Measurements from ENCODE around the gene C10orf105.

GRCh38 chr10:71688256-71688655 lies 31.3 kb downstream of the C10orf105 start:
- TF ChIP-seq CTCF (IDR thresholded peaks at IDR 0.05) (no peak), POLR2A (IDR thresholded peaks at IDR 0.05) (no peak)
